ENCODE results near the gene TULP1. TPM values are rescaled to one million over a fixed set of nuclear protein-coding genes. Genes with fewer than 3 reads are reported as not detected.

TULP1 gene
- total and polyA plus RNA-seq, 4 donors = not detected

DNA sequence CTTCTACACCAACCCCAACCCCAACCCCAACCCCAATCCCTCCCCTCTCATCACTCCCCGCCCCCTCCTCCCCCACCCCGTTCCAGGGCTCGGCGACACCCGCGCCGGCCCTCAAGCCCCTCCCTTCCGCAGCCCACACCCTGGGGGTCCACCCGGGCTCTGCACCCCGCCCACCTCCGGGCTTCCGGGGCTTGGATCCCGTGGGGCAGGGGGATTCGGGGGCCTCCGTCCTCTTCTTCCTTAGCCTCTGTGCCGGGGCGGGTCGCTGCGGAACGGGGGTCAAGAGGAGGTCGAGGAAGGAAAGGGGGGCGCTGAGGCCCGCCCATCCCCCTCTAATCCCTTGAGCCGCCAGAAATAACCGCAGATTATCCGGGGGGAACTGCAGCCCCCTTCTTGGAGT is 690 bp downstream of the TULP1 start:
- TF ChIP-seq, protein P1, sequence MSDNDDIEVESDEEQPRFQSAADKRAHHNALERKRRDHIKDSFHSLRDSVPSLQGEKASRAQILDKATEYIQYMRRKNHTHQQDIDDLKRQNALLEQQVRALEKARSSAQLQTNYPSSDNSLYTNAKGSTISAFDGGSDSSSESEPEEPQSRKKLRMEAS (IDR thresholded peaks at IDR 0.05) = no peak
- TF ChIP-seq REST (IDR thresholded peaks at IDR 0.05) (no peak), FOXA2 (IDR thresholded peaks at IDR 0.05) (no peak), SP1 (IDR thresholded peaks at IDR 0.05) (no peak), JUND (IDR thresholded peaks at IDR 0.05) (no peak), ATF3 (IDR thresholded peaks at IDR 0.05) (no peak), RAD21 (IDR thresholded peaks at IDR 0.05) (no peak), YY1 (IDR thresholded peaks at IDR 0.05) (no peak), GABPA (IDR thresholded peaks at IDR 0.05 in 1 of 2, conservative IDR thresholded peaks at IDR 0.05 in 1 of 2) (no peak)
- TF ChIP-seq, protein P2, sequence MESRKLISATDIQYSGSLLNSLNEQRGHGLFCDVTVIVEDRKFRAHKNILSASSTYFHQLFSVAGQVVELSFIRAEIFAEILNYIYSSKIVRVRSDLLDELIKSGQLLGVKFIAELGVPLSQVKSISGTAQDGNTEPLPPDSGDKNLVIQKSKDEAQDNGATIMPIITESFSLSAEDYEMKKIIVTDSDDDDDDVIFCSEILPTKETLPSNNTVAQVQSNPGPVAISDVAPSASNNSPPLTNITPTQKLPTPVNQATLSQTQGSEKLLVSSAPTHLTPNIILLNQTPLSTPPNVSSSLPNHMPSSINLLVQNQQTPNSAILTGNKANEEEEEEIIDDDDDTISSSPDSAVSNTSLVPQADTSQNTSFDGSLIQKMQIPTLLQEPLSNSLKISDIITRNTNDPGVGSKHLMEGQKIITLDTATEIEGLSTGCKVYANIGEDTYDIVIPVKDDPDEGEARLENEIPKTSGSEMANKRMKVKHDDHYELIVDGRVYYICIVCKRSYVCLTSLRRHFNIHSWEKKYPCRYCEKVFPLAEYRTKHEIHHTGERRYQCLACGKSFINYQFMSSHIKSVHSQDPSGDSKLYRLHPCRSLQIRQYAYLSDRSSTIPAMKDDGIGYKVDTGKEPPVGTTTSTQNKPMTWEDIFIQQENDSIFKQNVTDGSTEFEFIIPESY (IDR thresholded peaks at IDR 0.05) = no peak
- Histone ChIP-seq H3K27ac (ENCODE audit: low read depth in 1 of 2, low read length in 2 of 2) (no peak overlapping the region), H3K36me3 (ENCODE audit: control insufficient read depth in 4 of 4, insufficient read depth in 3 of 4, low read depth in 1 of 4, low read length in 3 of 4) (no peaks in the 10 kb centered on the region), H3K9ac (ENCODE audit: low read depth in 1 of 2, low read length in 2 of 2) (no peak overlapping the region), H3K27me3 (ENCODE audit: control insufficient read depth in 4 of 4, insufficient read depth in 4 of 4, low read length in 3 of 4) (no peaks in the 10 kb centered on the region), H3K4me3 (ENCODE audit: low read depth in 1 of 3, low read length in 3 of 3) (no peak overlapping the region), H3K9me3 (ENCODE audit: control insufficient read depth in 4 of 4, low read length in 3 of 4) (no peaks in the 10 kb centered on the region), H3K4me1 (ENCODE audit: control insufficient read depth in 4 of 4, insufficient read depth in 4 of 4, low read length in 3 of 4) (no peaks in the 10 kb centered on the region)
- no peak for DNase-seq (ENCODE audit: low spot score)
- WGBS = 13% methylated on average over 26 of the region's 26 CpGs

GRCh38 chr6:35511562-35511941 is 1.1 kb downstream of the TULP1 start:
- Histone ChIP-seq H3K36me3 (ENCODE audit: control insufficient read depth in 4 of 4, insufficient read depth in 3 of 4, low read depth in 1 of 4, low read length in 3 of 4) (no peaks in the 10 kb centered on the region), H3K9me3 (ENCODE audit: control insufficient read depth in 4 of 4, low read length in 3 of 4) (no peaks in the 10 kb centered on the region), H3K27ac (ENCODE audit: low read depth in 1 of 2, low read length in 2 of 2) (no peak overlapping the region), H3K27me3 (ENCODE audit: control insufficient read depth in 4 of 4, insufficient read depth in 4 of 4, low read length in 3 of 4) (no peaks in the 10 kb centered on the region), H3K4me3 (ENCODE audit: low read depth in 1 of 3, low read length in 3 of 3) (no peak overlapping the region), H3K4me1 (ENCODE audit: control insufficient read depth in 4 of 4, insufficient read depth in 4 of 4, low read length in 3 of 4) (no peaks in the 10 kb centered on the region), H3K9ac (ENCODE audit: low read depth in 1 of 2, low read length in 2 of 2) (no peak overlapping the region)
- no peak for DNase-seq (ENCODE audit: low spot score)
- TF ChIP-seq RXRA (IDR thresholded peaks at IDR 0.05) (no peak), JUND (IDR thresholded peaks at IDR 0.05) (no peak), FOXA1 (IDR thresholded peaks at IDR 0.05) (no peak), TAF1 (conservative IDR thresholded peaks at IDR 0.05) (no peak), HNF4A (conservative IDR thresholded peaks at IDR 0.05) (no peak), FOXA2 (IDR thresholded peaks at IDR 0.05) (no peak), HNF4G (IDR thresholded peaks at IDR 0.05) (no peak), REST (IDR thresholded peaks at IDR 0.05) (no peak), SP1 (IDR thresholded peaks at IDR 0.05) (no peak), YY1 (IDR thresholded peaks at IDR 0.05) (no peak), GABPA (IDR thresholded peaks at IDR 0.05 in 1 of 2, conservative IDR thresholded peaks at IDR 0.05 in 1 of 2) (no peak), NR2F2 (IDR thresholded peaks at IDR 0.05) (no peak), CTCF (IDR thresholded peaks at IDR 0.05; ENCODE audit: low read depth, low read length, missing input control) (no peak)
- TF ChIP-seq, protein P2 (IDR thresholded peaks at IDR 0.05) = no peak
- TF ChIP-seq, protein P1 (IDR thresholded peaks at IDR 0.05) = no peak
- WGBS = 27% methylated on average over 32 of the region's 32 CpGs
